GM15510 (cell line): Measurements from ENCODE around the gene DTNBP1.

Source experiments
- POLR2A ChIP-seq: IDR thresholded peaks from 3 replicates; pipeline ENCODE4 v1.6.1; 2011; ENCODE audit warnings: borderline replicate concordance; ENCODE audit not compliant: insufficient read length; ENCODE audit errors: extremely low read depth

Gene DTNBP1

DNA sequence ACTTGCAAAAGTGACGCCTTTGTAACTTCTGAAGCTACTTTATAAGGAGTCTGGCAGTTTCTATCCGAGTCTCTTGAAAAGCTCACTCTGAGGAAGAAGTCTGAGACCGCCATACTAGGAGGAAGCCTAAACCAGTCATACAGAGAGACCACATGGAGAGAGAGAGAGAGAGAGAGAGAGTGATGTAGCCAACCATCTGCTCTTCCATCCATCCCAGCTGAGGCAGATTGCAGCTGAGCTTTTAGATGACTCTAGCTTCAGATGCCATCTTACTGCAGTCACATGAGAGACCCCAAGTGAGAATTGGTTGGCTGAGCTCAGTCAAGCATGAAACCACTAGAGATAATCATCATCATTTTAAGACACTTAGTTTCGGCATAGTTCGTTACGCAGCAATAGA, 15.0 kb upstream of the DTNBP1 start:
- TF ChIP-seq POLR2A = no peak

DNA sequence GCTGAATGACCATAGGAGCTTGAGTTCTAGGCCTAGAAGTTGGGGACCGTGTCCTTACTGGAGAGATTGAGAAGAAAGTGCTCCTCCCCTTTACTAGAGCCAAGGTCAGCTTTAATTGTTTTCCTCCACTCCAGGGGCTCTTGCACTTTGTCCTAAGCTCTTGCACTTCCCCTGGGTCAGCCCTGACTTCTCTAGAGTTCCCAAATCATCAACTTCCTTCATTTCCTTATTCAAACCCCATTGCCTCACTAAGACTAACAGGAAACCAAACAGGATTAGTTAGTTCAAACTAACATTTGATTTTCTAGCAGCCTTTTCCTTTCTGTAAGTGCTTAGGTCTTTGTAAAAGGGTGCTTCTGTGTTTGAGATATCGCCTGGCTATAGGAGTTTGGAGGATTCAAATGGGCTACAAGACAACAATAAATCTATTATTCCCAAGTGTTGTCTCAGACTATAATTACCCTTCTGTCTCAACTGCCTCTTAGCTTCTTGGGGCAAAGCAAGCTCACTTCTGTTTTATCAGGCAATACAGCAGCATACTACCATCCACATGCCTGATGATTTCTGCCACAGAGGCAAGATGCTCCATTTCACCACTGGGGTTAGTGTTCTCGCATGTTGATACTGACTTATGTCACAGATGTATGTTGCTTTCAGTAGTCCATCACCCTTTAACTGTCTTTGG, 12.8 kb upstream of the DTNBP1 start:
- TF ChIP-seq POLR2A = no peak

DNA sequence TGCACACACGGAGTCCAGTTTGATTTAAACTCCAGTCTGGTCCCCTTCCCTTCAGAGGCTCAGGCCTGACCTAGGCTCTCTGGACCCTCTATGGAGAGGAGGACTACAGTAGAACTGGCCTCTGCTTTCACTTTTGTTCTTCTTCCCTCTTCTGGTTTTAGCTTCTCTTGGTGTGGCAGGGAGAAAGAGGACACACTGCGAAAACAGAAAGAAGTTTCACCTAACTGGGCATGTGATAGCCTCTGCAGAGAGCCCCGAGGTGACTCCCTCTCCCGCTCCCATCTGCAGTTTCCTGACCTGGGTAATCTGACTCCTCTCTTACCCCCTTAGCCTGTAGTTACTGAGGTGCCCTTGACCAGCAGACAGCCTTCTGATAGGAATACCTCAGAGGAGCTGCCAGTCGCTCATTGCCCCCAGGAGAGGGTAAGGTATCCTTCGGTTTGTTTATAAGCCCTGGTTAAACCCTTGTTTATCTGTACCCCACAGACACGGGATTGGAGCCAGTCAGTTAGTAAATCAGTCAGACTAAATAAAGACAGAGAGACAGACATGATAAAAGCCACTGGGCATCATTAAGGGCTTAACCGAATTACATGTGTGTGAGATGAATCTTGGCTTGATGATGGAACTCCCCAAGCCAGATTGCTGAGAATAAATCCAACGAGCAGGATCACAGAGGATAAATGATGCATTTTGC, 12.0 kb upstream of the DTNBP1 start:
- no peak for TF ChIP-seq POLR2A

DNA sequence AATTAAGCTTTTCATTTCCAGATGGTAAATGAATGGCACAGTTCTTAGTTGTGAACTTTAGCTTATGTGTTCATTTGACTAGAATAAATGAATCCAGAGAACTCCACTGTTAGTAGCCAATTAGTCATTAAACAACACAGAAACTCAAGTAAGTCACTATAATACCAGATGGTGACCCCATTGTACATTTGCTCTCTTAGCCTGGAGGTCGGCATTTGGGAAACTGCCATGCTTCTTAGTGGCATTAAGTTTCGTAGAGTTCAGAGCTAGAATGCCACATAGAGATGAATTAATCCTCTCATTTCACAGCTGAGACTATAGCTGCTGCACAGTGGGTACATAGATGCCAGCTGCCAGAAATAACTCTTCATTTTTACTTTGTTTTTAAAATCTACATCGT, 10.8 kb upstream of the DTNBP1 start:
- TF ChIP-seq POLR2A = no peak

DNA sequence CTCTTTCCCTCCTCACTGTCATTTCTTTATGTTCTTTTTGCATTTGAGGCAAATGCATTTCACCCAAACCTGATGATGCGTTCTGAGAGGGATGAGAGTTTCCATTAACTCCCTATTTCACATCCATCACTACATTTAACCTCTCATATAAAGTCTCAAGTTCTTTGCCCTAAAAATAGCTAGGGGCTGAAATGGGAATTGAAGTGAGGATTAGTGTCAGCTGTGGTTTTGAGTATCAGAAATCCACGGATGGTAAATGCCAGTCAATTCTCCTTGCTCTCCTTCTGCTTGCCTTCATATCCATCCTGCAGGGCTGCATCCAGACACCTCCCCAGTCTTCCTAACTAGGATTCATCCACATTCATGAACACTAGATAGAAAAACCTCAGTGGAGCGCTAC, 10.0 kb upstream of the DTNBP1 start:
- no peak for TF ChIP-seq POLR2A

DNA sequence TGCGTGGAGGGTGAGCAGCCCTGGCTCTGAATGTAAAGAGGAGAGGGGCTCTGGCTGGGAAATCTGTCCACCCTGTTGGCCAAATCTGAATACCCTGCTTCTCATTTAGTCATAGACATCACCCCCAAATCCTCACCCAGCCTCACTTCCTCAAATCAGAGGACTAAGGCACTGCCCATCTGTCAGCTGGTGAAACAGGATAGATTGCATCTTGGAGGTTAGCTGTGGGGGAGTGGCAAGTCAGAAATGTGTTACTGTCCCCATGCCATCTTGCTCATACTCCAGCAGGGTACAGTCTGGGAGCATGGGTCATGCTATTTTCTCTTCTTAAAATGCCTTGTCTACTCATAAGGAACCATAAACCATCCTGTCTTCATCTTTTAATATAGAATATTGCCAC, 9.5 kb upstream of the DTNBP1 start:
- no peak for TF ChIP-seq POLR2A

DNA sequence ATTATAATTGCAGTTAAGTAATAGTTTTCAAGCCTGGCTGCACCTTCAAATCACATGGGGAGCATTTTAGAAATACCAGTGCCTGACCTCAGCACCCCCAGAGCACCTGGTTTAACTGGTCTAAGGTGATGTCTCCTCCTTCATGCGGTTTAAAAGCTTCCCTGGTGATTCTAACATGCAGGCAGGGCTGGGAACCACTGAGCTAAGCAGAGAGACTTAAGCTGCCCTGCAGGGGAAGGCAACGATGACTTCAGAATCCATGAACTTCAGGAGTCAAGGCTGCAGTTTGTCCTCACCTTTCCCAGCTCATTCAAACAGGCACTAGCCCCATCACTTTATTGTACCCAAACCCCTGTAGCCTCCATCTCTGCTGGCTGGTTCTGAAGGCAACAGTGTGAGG, 6.1 kb upstream of the DTNBP1 start:
- no peak for TF ChIP-seq POLR2A

DNA sequence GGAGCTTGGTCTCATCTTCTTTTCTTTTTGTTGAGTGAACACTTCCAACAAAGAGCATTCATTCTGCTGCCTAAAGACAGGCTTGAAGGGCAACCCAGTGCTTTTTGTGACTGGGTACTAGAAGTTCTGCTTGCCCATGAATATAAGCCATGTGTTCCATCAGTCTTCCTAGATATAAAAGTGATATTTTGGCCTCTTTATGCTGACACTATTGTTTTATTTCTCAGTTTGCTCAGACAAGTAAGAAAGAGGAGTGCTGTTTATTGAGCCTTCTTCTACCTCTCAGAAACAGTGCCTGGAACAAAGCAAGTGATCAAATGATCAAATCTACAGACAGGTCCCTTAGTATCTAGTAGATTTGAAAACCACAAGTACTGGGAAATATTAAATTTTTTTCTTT, 2.4 kb upstream of the DTNBP1 start:
- no peak for TF ChIP-seq POLR2A

DNA sequence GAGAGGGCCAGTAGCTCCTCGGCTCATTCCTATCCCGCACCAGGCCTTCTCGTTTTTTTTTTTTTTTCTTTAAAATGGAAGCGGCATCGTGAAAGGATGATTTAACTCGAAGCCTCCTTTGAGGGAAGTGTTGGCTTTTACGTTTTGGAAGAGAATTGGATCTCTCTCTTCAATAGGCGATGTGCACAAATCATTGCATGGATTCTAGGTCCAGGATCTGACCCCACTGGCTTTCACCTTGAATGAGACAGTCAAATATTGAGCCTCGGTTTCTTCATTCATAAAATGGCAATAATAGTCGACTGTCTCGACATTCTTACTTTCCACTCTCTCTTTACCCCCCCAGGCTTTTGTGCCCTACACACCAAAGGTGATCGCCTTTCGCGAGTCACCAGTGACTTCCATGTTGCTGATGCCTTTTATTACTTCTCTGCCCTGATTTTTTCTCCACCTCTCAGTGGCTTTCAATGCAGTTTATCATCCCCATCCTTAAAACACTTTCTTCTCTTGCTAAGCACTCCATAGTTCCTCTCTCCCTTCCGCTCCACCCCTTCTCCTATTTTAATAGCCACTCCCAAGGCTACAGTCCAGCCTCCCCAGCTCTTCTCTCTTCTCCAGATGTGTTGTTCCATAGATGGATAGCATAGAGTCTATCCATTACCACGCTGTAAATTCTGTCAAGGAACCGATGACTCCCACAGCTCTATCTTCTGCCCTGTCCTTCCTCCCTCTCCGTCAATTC, 473 bp upstream of the DTNBP1 start:
- no peak for TF ChIP-seq POLR2A

DNA sequence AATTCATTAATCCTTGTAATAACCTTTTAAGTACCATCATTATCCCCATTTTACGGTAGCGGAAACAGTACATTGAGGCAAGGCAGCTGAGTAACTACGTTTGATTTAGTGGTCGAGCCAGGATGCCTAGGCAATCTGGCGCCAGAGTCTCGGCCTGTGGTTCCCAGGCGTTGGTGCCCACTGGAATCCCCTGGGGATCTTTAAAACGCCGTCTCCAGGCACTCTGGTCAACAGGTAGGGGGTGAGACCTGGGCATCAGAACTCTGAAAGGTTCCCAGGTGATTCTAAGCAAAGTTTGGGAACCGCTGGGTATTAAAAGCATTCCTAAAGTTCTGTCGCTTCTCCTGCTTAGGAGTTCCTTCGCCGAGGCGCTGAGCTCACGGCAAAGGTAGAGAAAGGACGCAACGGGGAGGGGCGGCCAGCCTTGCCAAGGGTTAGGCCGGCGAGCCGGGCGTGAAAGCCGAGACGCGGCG, 939 bp downstream of the DTNBP1 start:
- no peak for TF ChIP-seq POLR2A

DNA sequence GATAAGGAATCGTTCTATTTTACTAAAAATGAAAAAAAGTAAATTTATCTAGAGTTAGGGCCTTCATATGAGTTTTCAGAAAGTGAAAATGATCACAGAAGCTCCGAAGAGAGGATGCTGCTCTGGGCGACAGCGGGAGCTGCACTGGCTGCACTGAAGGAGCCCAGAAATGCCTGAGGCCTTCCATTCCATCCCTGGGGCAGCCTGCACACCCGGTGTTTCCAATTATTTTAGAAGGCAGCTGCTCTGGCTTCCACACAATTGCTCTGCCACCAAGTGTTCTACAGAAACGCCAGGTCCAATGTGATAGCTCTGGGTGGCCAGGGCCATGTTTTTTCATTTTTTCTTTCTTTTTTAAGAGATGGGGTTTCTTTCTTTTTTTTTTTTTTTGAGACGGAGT, 3.6 kb downstream of the DTNBP1 start:
- no peak for TF ChIP-seq POLR2A

DNA sequence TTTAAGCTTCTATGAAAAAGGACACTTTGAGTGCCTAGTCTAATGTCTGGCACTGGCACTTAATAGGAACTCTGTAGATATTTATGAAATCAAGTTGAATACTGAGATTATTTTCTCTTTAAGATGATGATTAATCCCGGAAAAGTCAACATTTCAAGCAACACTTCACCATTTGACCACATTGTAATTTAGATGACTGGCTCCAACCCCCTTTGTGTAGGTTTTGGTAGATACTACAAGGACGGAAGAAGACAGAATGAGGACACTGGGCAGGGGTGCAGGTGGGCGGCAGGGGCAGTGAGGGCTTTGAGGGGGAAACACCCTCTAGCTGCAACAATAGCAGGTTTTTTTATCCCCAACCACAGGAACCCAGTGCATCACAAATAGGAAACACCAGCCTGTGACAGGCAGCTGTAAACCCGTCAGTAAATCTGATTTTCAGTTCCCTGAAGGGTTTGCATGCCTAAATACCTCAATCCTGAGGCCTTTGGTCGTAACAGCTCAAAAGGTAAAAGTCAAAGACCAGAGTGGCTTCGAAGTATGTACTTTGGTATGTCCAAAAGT, 4.6 kb downstream of the DTNBP1 start:
- no peak for TF ChIP-seq POLR2A

DNA sequence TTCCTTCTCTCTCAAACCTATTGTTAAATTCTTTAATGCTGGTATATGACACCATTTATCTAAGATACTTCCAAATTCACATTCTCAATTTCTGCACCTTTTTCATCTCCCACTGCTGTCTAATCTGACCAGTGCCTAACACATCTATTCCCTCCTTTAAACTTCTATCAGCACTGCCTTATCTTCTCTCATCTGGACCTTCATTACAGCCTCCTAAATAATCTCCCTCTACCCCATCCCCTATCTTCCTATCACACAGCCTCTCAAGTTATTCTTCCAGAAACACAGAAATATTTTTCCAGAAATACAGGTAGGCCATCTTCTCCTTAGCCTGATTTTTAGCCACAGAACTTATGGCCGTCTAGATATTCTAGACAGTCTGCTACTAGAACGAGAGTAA, 5.5 kb downstream of the DTNBP1 start:
- TF ChIP-seq POLR2A = no peak

DNA sequence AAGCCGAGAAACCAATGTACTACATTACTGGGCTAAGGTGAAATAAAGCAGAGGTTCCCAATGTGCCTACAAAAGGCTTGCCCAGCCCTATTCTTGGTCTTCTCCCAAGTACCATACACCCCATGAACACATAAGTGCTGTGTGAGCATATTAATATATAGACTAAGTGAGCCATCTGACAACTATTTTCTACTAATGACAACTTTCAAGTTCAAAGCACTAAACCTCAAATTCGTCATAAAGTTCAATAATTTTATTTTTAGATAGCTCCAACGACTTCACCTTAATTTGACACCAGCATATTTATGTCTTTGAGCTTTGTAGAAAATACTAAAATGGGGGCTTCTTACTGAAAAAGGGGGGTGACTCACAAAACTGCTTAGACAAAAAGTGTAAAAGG, 6.7 kb downstream of the DTNBP1 start:
- no peak for TF ChIP-seq POLR2A

DNA sequence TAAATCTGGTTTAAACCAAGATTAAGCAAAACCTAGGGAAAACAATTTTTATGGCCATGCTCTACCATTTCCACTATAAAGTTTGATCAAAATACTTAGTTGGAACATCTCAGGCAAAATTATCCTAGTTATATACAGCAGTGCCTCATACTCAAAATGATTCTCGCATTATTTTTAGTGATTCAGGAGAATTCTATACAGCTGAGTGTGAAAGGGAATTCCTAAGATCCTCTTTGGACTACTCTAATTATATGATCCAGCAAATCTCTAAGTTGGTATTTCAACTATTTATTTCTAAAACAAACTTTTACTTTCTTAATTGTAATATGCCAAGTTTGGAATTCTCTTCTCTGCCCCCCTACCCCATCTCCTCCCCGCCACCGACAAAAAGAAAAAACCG, 8.6 kb downstream of the DTNBP1 start:
- TF ChIP-seq POLR2A = no peak
